CD4-positive, alpha-beta T cell treated with Interleukin-6 for 4 hours (primary cell): ENCODE data around the gene S100A9.
"Not testable (repeated sequence)": the region's sequence is repeated elsewhere in the genome, so short reads cannot be mapped to it uniquely, and the experiment has no call there.

Source experiments
- DNase-seq: peaks from one replicate; pipeline ENCODE4 v3.0.0-alpha.2; 2020; ENCODE audit warnings: mixed read lengths

The S100A9 gene

GRCh38 chr1:153357853-153358690 is at the start of gene S100A9:
S100A9 (plus strand) TSS chr1:153357854; CDS start chr1:153358284, 430 bp downstream.
- DNase-seq, result no peak

DNA sequence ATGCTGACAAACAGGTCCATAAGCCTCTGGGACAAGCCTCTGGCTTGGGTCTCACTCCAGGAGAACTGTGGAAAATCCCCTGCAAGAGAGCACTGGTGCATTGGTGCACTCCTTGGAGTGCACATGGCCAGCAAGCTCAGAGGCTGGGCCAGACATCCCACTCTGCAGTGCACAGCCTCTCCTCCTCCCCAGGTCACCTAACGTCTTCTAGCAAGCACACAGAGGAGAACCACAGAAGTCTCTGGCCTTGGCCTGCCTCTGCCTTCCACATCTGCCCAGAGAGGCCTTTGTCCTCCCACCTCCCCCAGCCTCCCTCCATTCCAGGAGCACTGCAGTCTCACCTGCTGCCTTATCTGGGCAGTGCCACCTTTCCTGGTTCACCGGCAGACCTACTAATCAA is 49.1 kb upstream of the S100A9 start:
- no peak for DNase-seq

DNA sequence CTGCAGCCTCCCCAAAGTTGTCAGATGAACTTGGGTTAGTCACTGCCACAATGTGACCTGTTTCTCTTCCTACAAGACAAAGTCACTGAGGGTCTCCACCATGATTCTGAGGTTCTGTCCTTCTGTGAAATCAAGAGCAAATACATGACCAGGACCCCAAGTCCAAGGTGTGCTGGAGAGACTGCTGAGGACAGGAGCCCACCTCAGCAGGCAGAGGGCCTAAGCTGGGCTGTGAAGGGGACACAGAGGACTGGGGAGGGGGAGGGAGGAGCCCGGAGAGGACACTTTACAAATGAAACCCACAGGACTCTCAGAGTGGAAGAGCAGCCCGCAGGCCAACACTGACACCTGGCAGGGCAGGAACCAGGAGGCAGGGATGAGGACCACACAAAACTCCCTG is 48.2 kb upstream of the S100A9 start:
- no peak for DNase-seq

GRCh38 chr1:153310526-153310925 is 47.1 kb upstream of the S100A9 start:
- no peak for DNase-seq

DNA sequence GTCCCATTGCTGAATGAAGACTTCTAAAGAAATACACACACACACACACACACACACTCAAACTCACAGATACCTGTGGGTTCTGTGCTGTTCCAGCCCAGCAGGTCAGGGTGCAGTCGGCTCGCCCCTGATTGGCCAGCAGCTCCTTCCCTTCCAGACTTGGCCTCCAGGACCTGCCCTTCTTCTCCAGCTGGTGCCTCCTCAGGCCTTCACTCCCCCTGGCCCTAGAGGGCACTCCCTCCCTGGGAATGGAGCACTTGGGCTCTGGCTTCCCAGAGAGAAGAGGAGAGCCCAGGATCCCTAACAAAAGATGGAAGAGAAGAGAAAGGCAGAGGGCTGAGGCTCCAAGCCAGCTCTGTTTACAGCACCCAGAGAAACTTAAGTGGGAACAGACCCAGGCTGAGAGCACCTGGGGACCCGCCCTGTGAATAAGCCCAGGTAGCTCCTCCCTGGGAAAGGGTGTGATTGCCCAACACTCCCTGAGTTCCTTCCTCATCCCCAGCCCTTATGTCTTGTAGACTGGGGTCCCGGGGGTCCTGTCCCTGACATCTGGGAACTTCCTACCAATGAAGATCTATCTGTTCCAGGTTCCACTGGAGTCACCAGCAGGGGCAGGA is 45.0 kb upstream of the S100A9 start, which contains the start of gene PGLYRP3:
TSS of gene PGLYRP3 (minus strand) at position 383 of the 617 bp plus-strand sequence. CDS start 2,287 bp downstream, outside the sequence.
- DNase-seq, result no peak

DNA sequence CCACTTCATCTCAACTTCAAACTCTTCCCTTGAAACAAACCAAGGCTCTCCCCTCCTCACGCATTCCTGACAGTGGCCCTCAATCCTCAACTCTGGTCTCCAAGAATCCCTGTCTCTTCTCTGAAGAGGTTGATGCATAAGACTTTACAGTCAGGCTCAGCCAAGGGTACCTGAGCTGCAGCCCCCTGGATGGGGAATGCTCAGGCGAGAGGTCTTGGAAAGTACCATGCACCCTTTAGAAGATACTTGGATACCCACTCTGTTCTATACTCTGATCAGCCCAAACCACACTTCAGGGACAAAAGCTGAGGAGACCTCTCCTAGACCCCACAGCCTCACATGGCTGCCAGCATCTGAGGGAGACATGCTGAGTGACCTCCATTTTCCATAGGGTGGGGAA is 44.4 kb upstream of the S100A9 start:
- DNase-seq, result no peak

DNA sequence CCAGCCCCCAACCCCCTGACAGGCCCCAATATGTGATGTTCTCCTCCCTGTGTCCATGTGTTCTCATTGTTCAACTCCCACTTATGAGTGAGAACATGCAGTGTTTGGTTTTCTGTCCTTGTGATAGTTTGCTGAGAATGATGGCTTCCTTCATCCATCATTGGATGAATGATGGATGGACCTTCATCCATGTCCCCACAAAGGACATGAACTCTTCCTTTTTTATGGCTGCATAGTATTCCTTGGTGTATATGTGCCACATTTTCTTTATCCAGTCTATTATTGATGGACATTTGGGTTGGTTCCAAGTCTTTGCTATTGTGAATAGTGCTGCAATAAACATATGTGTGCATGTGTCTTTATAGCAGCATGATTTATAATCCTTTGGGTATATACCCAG is 43.3 kb upstream of the S100A9 start:
- DNase-seq, result not testable (repeated sequence)

GRCh38 chr1:153316013-153316412 is 41.6 kb upstream of the S100A9 start:
- DNase-seq, result not testable (repeated sequence)

DNA sequence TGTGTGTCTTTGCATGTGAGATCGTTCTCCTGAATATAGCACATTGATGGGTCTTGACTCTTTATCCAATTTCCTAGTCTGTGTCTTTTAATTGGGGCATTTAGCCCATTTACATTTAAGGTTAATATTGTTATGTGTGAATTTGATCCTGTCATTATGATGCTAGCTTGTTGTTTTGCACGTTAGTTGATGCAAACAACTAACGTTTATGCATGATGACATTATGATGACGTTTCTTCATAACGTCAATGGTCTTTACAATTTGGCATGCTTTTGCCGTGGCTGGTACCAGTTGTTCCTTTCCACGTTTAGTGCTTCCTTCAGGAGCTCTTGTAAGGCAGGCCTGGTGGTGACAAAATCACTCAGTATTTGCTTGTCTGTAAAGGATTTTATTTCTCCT is 39.5 kb upstream of the S100A9 start:
- not testable (repeated sequence) for DNase-seq

DNA sequence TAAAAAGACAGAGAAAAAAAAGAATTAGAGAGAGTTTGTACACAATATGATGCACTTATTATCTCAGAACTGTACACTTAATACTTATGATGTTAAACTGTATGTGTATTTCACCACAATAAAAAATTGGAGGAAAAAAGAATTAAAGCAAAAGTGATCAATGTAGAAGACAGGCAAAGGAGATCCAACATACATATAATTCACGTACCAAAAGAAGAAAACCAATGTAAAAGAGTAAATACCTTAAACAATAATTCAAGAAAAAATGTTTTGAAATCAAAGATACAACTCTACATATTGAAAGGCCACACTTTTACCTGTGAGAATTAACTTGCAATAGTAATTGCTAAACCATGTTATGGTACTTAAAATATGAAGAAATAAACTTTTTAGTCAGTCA is 35.1 kb upstream of the S100A9 start:
- no peak for DNase-seq

GRCh38 chr1:153324912-153325311 is 32.7 kb upstream of the S100A9 start:
- DNase-seq, result no peak

DNA sequence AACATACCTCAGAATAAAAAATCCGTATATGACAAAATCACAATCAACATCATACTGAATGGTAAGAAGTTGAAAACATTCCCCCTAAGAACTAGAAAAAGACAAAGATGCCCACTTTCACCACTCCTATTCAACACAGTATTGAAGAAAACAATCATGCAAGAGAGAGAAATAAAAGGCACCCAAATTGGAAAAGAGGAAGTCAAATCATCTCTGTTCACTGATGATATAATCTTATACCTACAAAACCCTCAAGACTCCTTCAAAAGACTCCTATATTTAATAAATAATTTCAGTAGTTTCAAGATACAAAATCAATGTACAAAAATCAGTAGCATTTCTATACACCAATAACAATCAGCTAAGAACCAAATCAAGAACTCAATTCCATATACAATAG is 23.8 kb upstream of the S100A9 start:
- no peak for DNase-seq

- DNase-seq, result no peak
These were observed 21.0 kb upstream of the S100A9 start for GRCh38 chr1:153336650-153337049.

DNA sequence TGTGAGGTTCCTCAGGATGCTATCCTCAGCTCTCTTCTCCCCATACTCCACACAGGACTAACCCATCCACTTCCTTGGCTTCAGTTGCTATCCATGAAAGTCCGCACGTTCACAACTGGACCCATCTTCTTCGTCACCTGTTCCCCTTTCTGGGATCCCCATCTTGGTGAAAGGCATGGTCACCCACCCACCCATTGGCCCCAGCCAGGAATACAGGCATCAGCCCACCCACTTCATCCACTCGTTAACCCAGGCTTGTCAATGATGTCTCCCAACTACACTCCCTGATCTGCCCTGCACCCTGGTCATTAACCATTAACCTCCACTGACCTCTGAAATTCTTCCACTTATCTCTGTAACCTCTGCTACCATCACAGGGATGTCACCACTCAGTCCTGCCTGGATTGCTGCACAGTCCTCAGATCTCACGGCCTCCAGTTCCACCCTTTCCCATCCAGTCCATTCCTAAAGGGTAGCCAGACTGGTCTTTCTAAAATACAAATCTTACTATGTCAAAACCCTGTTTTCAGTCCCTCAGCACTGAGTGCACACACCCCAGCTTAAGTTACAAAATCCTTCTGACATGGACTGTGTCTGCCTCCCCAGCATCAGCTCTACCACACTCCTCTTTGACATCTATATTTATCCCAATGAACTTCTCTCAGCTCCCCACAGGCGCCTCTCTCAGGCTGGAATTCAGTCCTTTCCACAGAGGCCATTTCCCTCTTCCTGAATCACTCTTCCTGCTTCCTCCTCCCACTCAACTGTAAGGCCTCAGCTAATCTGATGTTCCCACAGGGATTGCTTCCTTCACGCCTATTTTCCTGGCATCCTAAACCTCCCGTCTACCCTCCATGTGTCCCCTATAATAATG is 19.4 kb upstream of the S100A9 start:
- DNase-seq, result no peak

DNA sequence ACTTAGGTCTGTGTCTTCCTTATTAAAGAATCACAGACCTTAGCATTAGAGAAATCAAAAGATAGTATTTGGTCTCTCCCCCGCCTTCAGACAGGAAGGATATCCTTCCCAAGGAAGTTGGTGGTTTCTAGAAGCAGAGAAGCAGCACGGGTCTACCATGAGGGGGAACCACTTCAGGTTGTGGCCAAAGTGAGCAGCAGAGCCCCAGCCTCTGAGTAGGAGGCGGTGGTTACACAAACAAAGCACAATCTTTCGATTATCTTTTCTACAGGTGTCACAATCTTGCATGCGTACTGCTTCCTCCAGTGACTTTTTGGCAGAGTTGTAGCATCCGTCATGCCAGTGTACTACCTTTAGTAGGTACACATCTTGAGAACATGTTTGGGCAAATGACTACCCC is 17.9 kb upstream of the S100A9 start:
- DNase-seq, result peak; percentile 13

DNA sequence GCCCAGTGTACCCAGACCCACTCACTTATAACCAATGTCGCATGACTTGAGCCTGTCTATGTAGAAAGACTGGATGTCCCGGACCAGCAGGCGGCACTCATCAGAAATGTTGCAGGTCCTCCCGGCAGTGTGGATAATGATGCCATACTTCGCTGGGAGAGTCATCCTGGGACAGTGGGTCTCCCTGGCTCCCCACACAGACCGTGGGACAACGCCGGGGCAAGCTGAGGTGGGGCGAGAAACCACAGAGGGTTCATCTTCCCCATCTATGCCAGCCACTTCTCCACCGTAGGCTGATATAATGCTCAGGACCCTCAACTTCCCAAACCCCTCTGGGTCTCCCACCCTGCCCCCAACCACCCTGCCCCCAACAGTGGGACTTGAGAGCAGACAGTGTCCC is 17.3 kb upstream of the S100A9 start:
- no peak for DNase-seq

GRCh38 chr1:153341431-153341934 is 16.2 kb upstream of the S100A9 start:
- DNase-seq, result no peak

DNA sequence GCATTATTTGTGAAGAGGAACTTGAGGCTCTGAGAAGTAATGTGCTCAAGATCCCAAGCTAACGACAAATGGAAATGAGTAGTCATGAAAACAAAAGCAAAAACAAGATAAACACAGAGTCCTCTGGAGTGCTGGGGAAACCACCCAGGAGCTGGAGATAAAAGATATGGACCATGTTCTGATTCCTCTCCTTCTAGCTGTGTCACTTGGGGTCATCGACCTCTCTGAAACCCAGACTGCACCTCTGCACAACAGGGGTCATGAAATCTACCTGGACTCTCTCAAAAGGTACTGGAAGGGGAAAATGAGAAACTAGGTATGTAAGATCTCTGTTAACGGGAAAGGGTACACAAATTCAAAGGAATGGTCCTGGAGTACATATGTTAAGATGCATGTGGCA is 15.5 kb upstream of the S100A9 start:
- no peak for DNase-seq

GRCh38 chr1:153343040-153343681 is 14.5 kb upstream of the S100A9 start:
- no peak for DNase-seq

GRCh38 chr1:153343811-153344717 is 13.6 kb upstream of the S100A9 start:
- no peak for DNase-seq

GRCh38 chr1:153344718-153345025 is 13.0 kb upstream of the S100A9 start:
- no peak for DNase-seq
